Heart left ventricle (tissue), 13 donors: ENCODE data around the gene FRMD4B.

ENCODE experiments used
- POLR2A ChIP-seq, 2 donors: fragments of 450-650 bp; IDR thresholded peaks; one replicate each; pipeline ENCODE4 v1.6.1; 2017; ENCODE audit warnings: antibody characterized with exemption in 2 of 2, mild to moderate bottlenecking in 2 of 2, moderate library complexity in 2 of 2
- TF ChIP-seq, protein P1 (sequence below), 12 donors: fragments of 200-600 bp; sonication (generic) in 4 of 12; IDR thresholded peaks; one replicate each; pipeline versions ENCODE4 v1.5.0 to v1.8.0; 2018 to 2022; ENCODE audit warnings: antibody characterized with exemption in 12 of 12, mild to moderate bottlenecking in 5 of 12
- donor health status: ischemic (EF 13 %, LVEDD 7.1; RV severe dilation, severe dysfunction).
- donor health status: DM: no; HTN: yes; CAD: no.
- donor health status: DM: no; HTN: no; CAD: no.
- donor health status: ischemic (EF 25% LVEDD 6.9; RV normal size, moderate dysfunction).
- donor health status: ischemic (EF 25% LVEDD 5.7; RV mildly dilated, moderate dysfunction).
- donor health status: ischemic (EF 35%, LVEDD 5.7; RV mildly dilated, moderate dysfunction).
- donor health status: nonischemic (EF 11% LVEDD 7.7; RV severe dilation, severe dysfunction).
- donor health status: DM: yes; HTN: yes; CAD: no.
- donor health status: PGD.
- donor health status: ischemic (EF 29% LVEDD 5.4; RV normal size, mild dysfunction).
- donor health status: nonischemic (EF 23%, LVEDD 6.1; RV moderate dilation, normal function).

GRCh38 chr3:69359916-69360315 is 26.0 kb downstream of the FRMD4B start:
- TF ChIP-seq, protein P1, sequence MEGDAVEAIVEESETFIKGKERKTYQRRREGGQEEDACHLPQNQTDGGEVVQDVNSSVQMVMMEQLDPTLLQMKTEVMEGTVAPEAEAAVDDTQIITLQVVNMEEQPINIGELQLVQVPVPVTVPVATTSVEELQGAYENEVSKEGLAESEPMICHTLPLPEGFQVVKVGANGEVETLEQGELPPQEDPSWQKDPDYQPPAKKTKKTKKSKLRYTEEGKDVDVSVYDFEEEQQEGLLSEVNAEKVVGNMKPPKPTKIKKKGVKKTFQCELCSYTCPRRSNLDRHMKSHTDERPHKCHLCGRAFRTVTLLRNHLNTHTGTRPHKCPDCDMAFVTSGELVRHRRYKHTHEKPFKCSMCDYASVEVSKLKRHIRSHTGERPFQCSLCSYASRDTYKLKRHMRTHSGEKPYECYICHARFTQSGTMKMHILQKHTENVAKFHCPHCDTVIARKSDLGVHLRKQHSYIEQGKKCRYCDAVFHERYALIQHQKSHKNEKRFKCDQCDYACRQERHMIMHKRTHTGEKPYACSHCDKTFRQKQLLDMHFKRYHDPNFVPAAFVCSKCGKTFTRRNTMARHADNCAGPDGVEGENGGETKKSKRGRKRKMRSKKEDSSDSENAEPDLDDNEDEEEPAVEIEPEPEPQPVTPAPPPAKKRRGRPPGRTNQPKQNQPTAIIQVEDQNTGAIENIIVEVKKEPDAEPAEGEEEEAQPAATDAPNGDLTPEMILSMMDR (IDR thresholded peaks at IDR 0.05) = no peak
- TF ChIP-seq POLR2A (IDR thresholded peaks at IDR 0.05) = no peak
